ENCODE measurements around the gene ASTN2.

ASTN2 gene

GRCh38 chr9:116416421-116416820 lies 998.4 kb downstream of the ASTN2 start:
- H3K9me3 ChIP-seq (ENCODE audit: insufficient read depth, low read length), result no peaks in the 10 kb centered on the region
- H3K4me1 ChIP-seq (ENCODE audit: insufficient read depth, insufficient read length), result no peaks in the 10 kb centered on the region
- no peak for DNase-seq (ENCODE audit: low read depth, low spot score)
- no peak overlapping the region for H3K4me3 ChIP-seq (ENCODE audit: insufficient read length, low read depth)
- H3K27me3 ChIP-seq (ENCODE audit: insufficient read depth, insufficient read length), result no peaks in the 10 kb centered on the region
- H3K36me3 ChIP-seq (ENCODE audit: insufficient read depth, insufficient read length, low read length), result no peaks in the 10 kb centered on the region
- TF ChIP-seq ZNF274 (IDR thresholded peaks at IDR 0.05; ENCODE audit: low read depth, low read length), result no peak
- TF ChIP-seq SUZ12 (IDR thresholded peaks at IDR 0.05; ENCODE audit: extremely low read depth, insufficient read depth, insufficient read length), result no peak
- no peak for TF ChIP-seq YY1 (IDR thresholded peaks at IDR 0.05; ENCODE audit: insufficient read depth, insufficient read length)
- H3K9ac ChIP-seq (ENCODE audit: insufficient read length, low read depth), result no peak overlapping the region

GRCh38 chr9:116414374-116414773 lies 1000.5 kb downstream of the ASTN2 start:
- no peak for TF ChIP-seq ZNF274 (IDR thresholded peaks at IDR 0.05; ENCODE audit: low read depth, low read length)
- no peak for TF ChIP-seq YY1 (IDR thresholded peaks at IDR 0.05; ENCODE audit: insufficient read depth, insufficient read length)
- TF ChIP-seq SUZ12 (IDR thresholded peaks at IDR 0.05; ENCODE audit: extremely low read depth, insufficient read depth, insufficient read length), result no peak
- no peaks in the 10 kb centered on the region for H3K36me3 ChIP-seq (ENCODE audit: insufficient read depth, insufficient read length, low read length)

GRCh38 chr9:116411506-116411905 lies 1003.4 kb downstream of the ASTN2 start:
- no peaks in the 10 kb centered on the region for H3K9me3 ChIP-seq (ENCODE audit: insufficient read depth, low read length)
- H3K36me3 ChIP-seq (ENCODE audit: insufficient read depth, insufficient read length, low read length), result no peaks in the 10 kb centered on the region
- no peak overlapping the region for H3K9ac ChIP-seq (ENCODE audit: insufficient read length, low read depth)
- no peak for TF ChIP-seq YY1 (IDR thresholded peaks at IDR 0.05; ENCODE audit: insufficient read depth, insufficient read length)
- no peak for TF ChIP-seq SUZ12 (IDR thresholded peaks at IDR 0.05; ENCODE audit: extremely low read depth, insufficient read depth, insufficient read length)
- TF ChIP-seq ZNF274 (IDR thresholded peaks at IDR 0.05; ENCODE audit: low read depth, low read length), result no peak
- no peak overlapping the region for H3K4me3 ChIP-seq (ENCODE audit: insufficient read length, low read depth)
- no peaks in the 10 kb centered on the region for H3K4me1 ChIP-seq (ENCODE audit: insufficient read depth, insufficient read length)
- no peak for DNase-seq (ENCODE audit: low read depth, low spot score)
- H3K27me3 ChIP-seq (ENCODE audit: insufficient read depth, insufficient read length), result no peaks in the 10 kb centered on the region

More at GRCh38 chr9:116414374-116414773, 1000.5 kb downstream of the ASTN2 start:
- Histone ChIP-seq H3K4me1 (ENCODE audit: insufficient read depth, insufficient read length) (no peaks in the 10 kb centered on the region), H3K9ac (ENCODE audit: insufficient read length, low read depth) (no peak overlapping the region), H3K4me3 (ENCODE audit: insufficient read length, low read depth) (no peak overlapping the region), H3K9me3 (ENCODE audit: insufficient read depth, low read length) (no peaks in the 10 kb centered on the region), H3K27me3 (ENCODE audit: insufficient read depth, insufficient read length) (no peaks in the 10 kb centered on the region)
- DNase-seq (ENCODE audit: low read depth, low spot score), result no peak

GRCh38 chr9:116409638-116410037 lies 1005.2 kb downstream of the ASTN2 start:
- Histone ChIP-seq H3K4me3 (ENCODE audit: insufficient read length, low read depth) (no peak overlapping the region), H3K9ac (ENCODE audit: insufficient read length, low read depth) (no peak overlapping the region), H3K36me3 (ENCODE audit: insufficient read depth, insufficient read length, low read length) (no peaks in the 10 kb centered on the region), H3K9me3 (ENCODE audit: insufficient read depth, low read length) (no peaks in the 10 kb centered on the region), H3K4me1 (ENCODE audit: insufficient read depth, insufficient read length) (no peaks in the 10 kb centered on the region), H3K27me3 (ENCODE audit: insufficient read depth, insufficient read length) (no peaks in the 10 kb centered on the region)
- TF ChIP-seq SUZ12 (IDR thresholded peaks at IDR 0.05; ENCODE audit: extremely low read depth, insufficient read depth, insufficient read length), result no peak
- TF ChIP-seq ZNF274 (IDR thresholded peaks at IDR 0.05; ENCODE audit: low read depth, low read length), result no peak
- no peak for TF ChIP-seq YY1 (IDR thresholded peaks at IDR 0.05; ENCODE audit: insufficient read depth, insufficient read length)
- no peak for DNase-seq (ENCODE audit: low read depth, low spot score)

- Histone ChIP-seq H3K4me1 (ENCODE audit: insufficient read depth, insufficient read length) (no peaks in the 10 kb centered on the region), H3K9me3 (ENCODE audit: insufficient read depth, low read length) (no peaks in the 10 kb centered on the region), H3K27me3 (ENCODE audit: insufficient read depth, insufficient read length) (no peaks in the 10 kb centered on the region), H3K36me3 (ENCODE audit: insufficient read depth, insufficient read length, low read length) (no peaks in the 10 kb centered on the region), H3K9ac (ENCODE audit: insufficient read length, low read depth) (no peak overlapping the region), H3K4me3 (ENCODE audit: insufficient read length, low read depth) (no peak overlapping the region)
- no peak for DNase-seq (ENCODE audit: low read depth, low spot score)
- TF ChIP-seq SUZ12 (IDR thresholded peaks at IDR 0.05; ENCODE audit: extremely low read depth, insufficient read depth, insufficient read length) (no peak), ZNF274 (IDR thresholded peaks at IDR 0.05; ENCODE audit: low read depth, low read length) (no peak), YY1 (IDR thresholded peaks at IDR 0.05; ENCODE audit: insufficient read depth, insufficient read length) (no peak)
These were observed 1005.7 kb downstream of the ASTN2 start for GRCh38 chr9:116409129-116409528.

- no peaks in the 10 kb centered on the region for H3K4me1 ChIP-seq (ENCODE audit: insufficient read depth, insufficient read length)
- no peak for DNase-seq (ENCODE audit: low read depth, low spot score)
- no peaks in the 10 kb centered on the region for H3K27me3 ChIP-seq (ENCODE audit: insufficient read depth, insufficient read length)
- H3K4me3 ChIP-seq (ENCODE audit: insufficient read length, low read depth), result no peak overlapping the region
- no peaks in the 10 kb centered on the region for H3K36me3 ChIP-seq (ENCODE audit: insufficient read depth, insufficient read length, low read length)
- TF ChIP-seq YY1 (IDR thresholded peaks at IDR 0.05; ENCODE audit: insufficient read depth, insufficient read length) (no peak), SUZ12 (IDR thresholded peaks at IDR 0.05; ENCODE audit: extremely low read depth, insufficient read depth, insufficient read length) (no peak), ZNF274 (IDR thresholded peaks at IDR 0.05; ENCODE audit: low read depth, low read length) (no peak)
- H3K9ac ChIP-seq (ENCODE audit: insufficient read length, low read depth), result no peak overlapping the region
- H3K9me3 ChIP-seq (ENCODE audit: insufficient read depth, low read length), result no peaks in the 10 kb centered on the region
These were observed 1008.4 kb downstream of the ASTN2 start for GRCh38 chr9:116406469-116406868.

- H3K36me3 ChIP-seq (ENCODE audit: insufficient read depth, insufficient read length, low read length), result no peaks in the 10 kb centered on the region
- DNase-seq (ENCODE audit: low read depth, low spot score), result no peak
These were observed 1009.5 kb downstream of the ASTN2 start for GRCh38 chr9:116405321-116405720.

More at GRCh38 chr9:116405321-116405720, 1009.5 kb downstream of the ASTN2 start:
- Histone ChIP-seq H3K4me3 (ENCODE audit: insufficient read length, low read depth) (no peak overlapping the region), H3K9me3 (ENCODE audit: insufficient read depth, low read length) (no peaks in the 10 kb centered on the region), H3K9ac (ENCODE audit: insufficient read length, low read depth) (no peak overlapping the region), H3K4me1 (ENCODE audit: insufficient read depth, insufficient read length) (no peaks in the 10 kb centered on the region), H3K27me3 (ENCODE audit: insufficient read depth, insufficient read length) (no peaks in the 10 kb centered on the region)
- TF ChIP-seq SUZ12 (IDR thresholded peaks at IDR 0.05; ENCODE audit: extremely low read depth, insufficient read depth, insufficient read length) (no peak), ZNF274 (IDR thresholded peaks at IDR 0.05; ENCODE audit: low read depth, low read length) (no peak), YY1 (IDR thresholded peaks at IDR 0.05; ENCODE audit: insufficient read depth, insufficient read length) (no peak)

Data from NT2/D1 (cell line).